HAP-1 (cell line): ENCODE data around the gene YBEY.

Source experiments
- DNase-seq, 2 experiments: peaks; one replicate each; pipeline ENCODE4 v3.0.0-alpha.2; 2016 to 2020; ENCODE audit warnings: low spot score in 2 of 2
- H3K27me3 ChIP-seq: fragments of 250-450 bp; sonication (Bioruptor Pico); 2 replicates; pipeline ENCODE4 v1.5.1; 2020; ENCODE audit warnings: low read depth, mild to moderate bottlenecking, moderate library complexity
- H3K36me3 ChIP-seq: fragments of 250-450 bp; sonication (Bioruptor Pico); replicated peaks from 2 replicates; pipeline ENCODE4 v1.5.1; 2020; ENCODE audit warnings: mild to moderate bottlenecking
- H3K4me1 ChIP-seq: fragments of 250-450 bp; sonication (Bioruptor Pico); 2 replicates; pipeline ENCODE4 v1.5.1; 2020; ENCODE audit warnings: mild to moderate bottlenecking
- H3K4me3 ChIP-seq: fragments of 250-450 bp; sonication (Bioruptor Pico); 2 replicates; pipeline ENCODE4 v1.5.1; 2020; ENCODE audit warnings: mild to moderate bottlenecking, moderate library complexity
- H3K9me3 ChIP-seq: fragments of 250-450 bp; sonication (Bioruptor Pico); 2 replicates; pipeline ENCODE4 v1.5.1; 2020; ENCODE audit warnings: mild to moderate bottlenecking, moderate library complexity
- in situ Hi-C: fragments of 300-500 bp; cut with MboI; formaldehyde crosslinking; loops from 3 replicates; pipeline ENCODE4 v1.14.3; 2020; ENCODE audit warnings: low sequenced_read_pairs, inconsistent platforms, mixed read lengths

YBEY gene

DNA sequence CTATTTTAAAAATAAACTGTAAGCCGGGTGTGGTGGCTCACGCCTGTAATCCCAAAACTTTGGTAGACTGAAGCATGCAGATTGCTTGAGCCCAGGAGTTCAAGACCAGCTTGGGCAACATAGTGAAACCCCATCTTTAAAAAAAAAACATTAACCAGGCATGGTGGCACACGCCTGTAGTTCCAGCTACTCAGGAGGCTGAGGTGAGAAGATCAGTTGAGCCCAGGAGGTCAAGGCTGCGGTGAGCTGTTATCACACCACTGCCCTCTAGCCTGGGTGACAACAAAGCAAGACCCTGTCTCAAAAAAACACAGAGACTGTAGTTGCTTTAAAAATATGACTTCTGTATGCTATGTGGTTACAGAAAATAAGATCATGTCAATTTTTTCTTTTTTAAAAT lies 33.3 kb upstream of the YBEY start:
- DNase-seq = no peak
- in situ Hi-C loops = no loop called here
- H3K9me3 ChIP-seq = no peaks in the 10 kb centered on the region
- no peaks in the 10 kb centered on the region for H3K27me3 ChIP-seq
- H3K4me1 ChIP-seq = no peaks in the 10 kb centered on the region
- peaks cover 85% of the 10 kb centered on the region for H3K36me3 ChIP-seq
- no peak overlapping the region for H3K4me3 ChIP-seq

DNA sequence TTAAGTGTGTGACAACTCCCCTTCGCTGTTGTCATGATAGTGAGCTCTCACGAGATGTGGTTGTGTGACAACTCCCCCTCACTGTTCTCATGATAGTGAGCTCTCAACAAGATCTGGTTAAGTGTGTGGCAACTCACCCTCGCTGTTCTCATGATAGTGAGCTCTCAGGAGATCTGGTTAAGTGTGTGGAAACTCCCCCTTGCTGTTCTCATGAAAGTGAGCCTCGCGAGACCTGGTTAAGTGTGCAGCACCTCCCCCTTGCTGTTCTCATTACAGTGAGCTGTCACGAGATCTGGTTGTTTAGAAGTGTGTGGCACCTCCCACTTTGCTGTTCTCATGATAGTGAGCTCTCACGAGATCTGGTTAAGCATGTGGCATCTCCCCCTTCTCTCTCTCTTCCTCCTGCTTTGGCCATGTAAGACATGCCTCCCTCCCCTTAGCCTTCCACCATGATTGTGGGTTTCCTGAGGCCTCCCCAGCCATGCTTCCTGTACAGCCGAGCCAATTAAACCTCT lies 32.5 kb upstream of the YBEY start:
- H3K9me3 ChIP-seq = no peaks in the 10 kb centered on the region
- in situ Hi-C loops = no loop called here
- H3K4me1 ChIP-seq = no peaks in the 10 kb centered on the region
- no peak overlapping the region for H3K4me3 ChIP-seq
- DNase-seq = no peak
- H3K36me3 ChIP-seq = peaks cover 89% of the 10 kb centered on the region
- H3K27me3 ChIP-seq = no peaks in the 10 kb centered on the region

GRCh38 chr21:46254208-46254975 lies 31.8 kb upstream of the YBEY start:
- Histone ChIP-seq H3K4me3 (no peak overlapping the region), H3K4me1 (no peaks in the 10 kb centered on the region), H3K36me3 (peaks cover 89% of the 10 kb centered on the region), H3K27me3 (no peaks in the 10 kb centered on the region), H3K9me3 (no peaks in the 10 kb centered on the region)
- DNase-seq = no peak
- in situ Hi-C loops = no loop called here

GRCh38 chr21:46255166-46255565 lies 31.0 kb upstream of the YBEY start:
- peaks cover 86% of the 10 kb centered on the region for H3K36me3 ChIP-seq

GRCh38 chr21:46255758-46256337 lies 30.3 kb upstream of the YBEY start:
- in situ Hi-C loops = no loop called here

More at GRCh38 chr21:46255166-46255565, 31.0 kb upstream of the YBEY start:
- no peak for DNase-seq
- Histone ChIP-seq H3K4me1 (no peaks in the 10 kb centered on the region), H3K4me3 (no peak overlapping the region), H3K9me3 (no peaks in the 10 kb centered on the region), H3K27me3 (no peaks in the 10 kb centered on the region)
- in situ Hi-C loops = no loop called here

DNA sequence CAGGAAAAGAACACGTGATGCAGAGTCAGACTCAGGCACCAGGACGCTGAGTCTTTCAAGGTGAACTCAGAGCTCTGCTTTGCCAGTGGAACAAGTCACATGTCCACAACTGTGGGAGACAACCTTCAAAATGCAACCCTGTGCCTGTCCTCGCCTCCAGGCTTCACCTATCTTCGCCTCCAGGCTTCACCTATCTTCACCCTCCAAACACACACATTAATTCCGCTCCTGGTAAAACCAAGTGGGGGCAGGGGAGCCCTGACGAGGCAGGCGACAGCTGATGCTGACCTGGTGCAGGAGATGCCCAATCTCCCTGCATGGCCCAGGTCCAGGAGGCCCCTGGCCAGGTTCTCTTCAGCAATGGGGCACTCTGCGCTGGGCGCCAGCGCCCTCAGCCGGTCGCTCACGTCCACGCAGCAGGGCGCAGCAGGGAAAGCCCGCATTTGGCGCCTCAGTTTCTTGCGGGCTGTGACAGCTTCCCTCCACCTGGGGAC lies 29.6 kb upstream of the YBEY start:
- Histone ChIP-seq H3K4me3 (no peak overlapping the region), H3K27me3 (no peaks in the 10 kb centered on the region), H3K9me3 (no peaks in the 10 kb centered on the region), H3K4me1 (no peaks in the 10 kb centered on the region), H3K36me3 (peaks cover 85% of the 10 kb centered on the region)
- no peak for DNase-seq
- in situ Hi-C loops = no loop called here

More at GRCh38 chr21:46255758-46256337, 30.3 kb upstream of the YBEY start:
- H3K36me3 ChIP-seq = peaks cover 86% of the 10 kb centered on the region
- no peaks in the 10 kb centered on the region for H3K4me1 ChIP-seq
- no peak for DNase-seq
- H3K9me3 ChIP-seq = no peaks in the 10 kb centered on the region
- H3K4me3 ChIP-seq = no peak overlapping the region
- no peaks in the 10 kb centered on the region for H3K27me3 ChIP-seq

- Histone ChIP-seq H3K4me3 (no peak overlapping the region), H3K9me3 (no peaks in the 10 kb centered on the region), H3K4me1 (no peaks in the 10 kb centered on the region), H3K36me3 (peaks cover 77% of the 10 kb centered on the region), H3K27me3 (no peaks in the 10 kb centered on the region)
- no peak for DNase-seq
- in situ Hi-C loops = no loop called here
Measured at GRCh38 chr21:46264046-46264689, 22.0 kb upstream of the YBEY start.

GRCh38 chr21:46264690-46265144 lies 21.4 kb upstream of the YBEY start:
- in situ Hi-C loops = no loop called here
- Histone ChIP-seq H3K27me3 (no peaks in the 10 kb centered on the region), H3K36me3 (peaks cover 79% of the 10 kb centered on the region), H3K4me1 (no peaks in the 10 kb centered on the region), H3K4me3 (no peak overlapping the region), H3K9me3 (no peaks in the 10 kb centered on the region)
- peak in 1 of 2 experiments; percentile 39 for DNase-seq

GRCh38 chr21:46265736-46266525 lies 20.2 kb upstream of the YBEY start:
- in situ Hi-C loops = no loop called here

GRCh38 chr21:46266946-46267345 lies 19.2 kb upstream of the YBEY start:
- Histone ChIP-seq H3K4me3 (no peak overlapping the region), H3K9me3 (no peaks in the 10 kb centered on the region), H3K27me3 (no peaks in the 10 kb centered on the region), H3K4me1 (no peaks in the 10 kb centered on the region), H3K36me3 (peaks cover 81% of the 10 kb centered on the region)
- in situ Hi-C loops = no loop called here
- no peak for DNase-seq

More at GRCh38 chr21:46265736-46266525, 20.2 kb upstream of the YBEY start:
- no peaks in the 10 kb centered on the region for H3K4me1 ChIP-seq
- no peaks in the 10 kb centered on the region for H3K27me3 ChIP-seq
- DNase-seq = no peak
- H3K36me3 ChIP-seq = peaks cover 80% of the 10 kb centered on the region
- H3K9me3 ChIP-seq = no peaks in the 10 kb centered on the region
- H3K4me3 ChIP-seq = no peak overlapping the region

DNA sequence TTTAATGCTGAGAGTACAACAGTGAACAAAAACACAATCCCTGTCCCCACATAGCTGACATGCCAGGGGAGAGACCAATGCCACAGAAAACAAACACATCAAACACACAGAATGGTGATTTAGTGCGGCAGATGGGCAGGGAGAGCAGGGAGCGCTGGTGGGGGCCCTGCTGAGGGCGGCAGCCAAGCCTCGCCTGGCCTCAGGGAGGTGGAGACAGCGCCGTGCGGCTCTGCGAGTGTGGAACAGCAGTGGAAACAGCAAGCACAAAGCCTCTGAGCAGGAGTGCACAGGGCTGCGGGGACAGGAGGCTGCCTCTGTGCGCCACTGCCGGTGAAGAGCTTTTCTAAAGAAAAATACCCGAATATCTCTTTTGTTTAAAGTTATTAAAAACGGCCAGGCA lies 17.8 kb upstream of the YBEY start:
- in situ Hi-C loops = no loop called here
- H3K36me3 ChIP-seq = peaks cover 91% of the 10 kb centered on the region
- H3K4me1 ChIP-seq = no peaks in the 10 kb centered on the region
- H3K27me3 ChIP-seq = no peaks in the 10 kb centered on the region
- DNase-seq = no peak
- H3K4me3 ChIP-seq = no peak overlapping the region
- no peaks in the 10 kb centered on the region for H3K9me3 ChIP-seq

DNA sequence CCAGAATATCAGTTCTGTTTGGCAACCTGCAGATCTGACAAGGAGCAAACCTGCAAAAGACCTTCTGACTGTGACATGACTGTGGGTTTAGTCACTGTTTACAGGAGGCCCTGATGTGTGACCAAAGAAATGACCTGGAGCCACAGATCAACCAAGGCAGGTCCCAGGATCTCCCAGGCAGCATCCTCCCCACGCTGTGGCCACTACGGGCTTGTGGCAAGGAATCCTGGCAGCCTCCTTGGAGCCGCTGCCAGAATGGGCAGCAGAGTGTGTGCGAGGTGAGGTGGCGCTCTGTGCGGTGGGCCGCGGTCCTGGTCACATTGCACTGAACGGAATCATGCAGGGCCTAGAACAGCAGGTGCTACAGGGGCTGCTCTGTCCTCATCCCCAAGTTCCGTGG lies 16.7 kb upstream of the YBEY start:
- H3K9me3 ChIP-seq = no peaks in the 10 kb centered on the region
- peaks cover 97% of the 10 kb centered on the region for H3K36me3 ChIP-seq
- no peaks in the 10 kb centered on the region for H3K27me3 ChIP-seq
- H3K4me1 ChIP-seq = no peaks in the 10 kb centered on the region
- in situ Hi-C loops = no loop called here
- no peak overlapping the region for H3K4me3 ChIP-seq
- DNase-seq = no peak

DNA sequence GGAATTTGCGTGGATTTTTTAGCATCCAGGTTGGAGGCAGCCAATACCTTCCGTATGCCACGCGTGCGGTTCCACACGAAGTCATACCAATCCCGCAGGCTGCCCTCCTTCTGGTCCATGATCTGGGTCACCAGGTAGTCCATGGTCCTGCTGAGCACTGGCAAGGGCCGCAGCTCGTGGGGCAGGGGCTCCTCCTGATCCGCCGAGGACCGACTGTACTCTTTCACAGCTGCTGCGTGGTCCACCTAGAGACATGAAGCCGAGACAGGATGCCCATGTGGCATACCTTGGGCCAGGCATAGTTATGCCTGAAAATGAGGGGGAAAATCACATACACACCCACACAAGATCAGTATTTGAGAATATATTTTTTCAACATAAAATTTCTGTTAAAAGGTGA lies 12.8 kb upstream of the YBEY start:
- DNase-seq = no peak
- in situ Hi-C loops = no loop called here
- H3K36me3 ChIP-seq = peaks cover 90% of the 10 kb centered on the region

More for the DNA sequence above, 12.8 kb upstream of the YBEY start:
- Histone ChIP-seq H3K4me3 (no peak overlapping the region), H3K4me1 (no peaks in the 10 kb centered on the region), H3K9me3 (no peaks in the 10 kb centered on the region), H3K27me3 (no peaks in the 10 kb centered on the region)
